Activated T-cell treated with anti-CD3 and anti-CD28 coated beads for 48 hours (primary cell): ENCODE measurements around the gene PTRHD1.
A peak's percentile ranks its signal among the peaks of the same experiment; 100 is the strongest.

ENCODE experiments used
- DNase-seq: peaks from one replicate; pipeline ENCODE4 v3.0.0-alpha.2; 2020; ENCODE audit warnings: low read depth

The PTRHD1 gene

GRCh38 chr2:24830351-24830750 is 37.2 kb upstream of the PTRHD1 start:
- DNase-seq, result no peak

DNA sequence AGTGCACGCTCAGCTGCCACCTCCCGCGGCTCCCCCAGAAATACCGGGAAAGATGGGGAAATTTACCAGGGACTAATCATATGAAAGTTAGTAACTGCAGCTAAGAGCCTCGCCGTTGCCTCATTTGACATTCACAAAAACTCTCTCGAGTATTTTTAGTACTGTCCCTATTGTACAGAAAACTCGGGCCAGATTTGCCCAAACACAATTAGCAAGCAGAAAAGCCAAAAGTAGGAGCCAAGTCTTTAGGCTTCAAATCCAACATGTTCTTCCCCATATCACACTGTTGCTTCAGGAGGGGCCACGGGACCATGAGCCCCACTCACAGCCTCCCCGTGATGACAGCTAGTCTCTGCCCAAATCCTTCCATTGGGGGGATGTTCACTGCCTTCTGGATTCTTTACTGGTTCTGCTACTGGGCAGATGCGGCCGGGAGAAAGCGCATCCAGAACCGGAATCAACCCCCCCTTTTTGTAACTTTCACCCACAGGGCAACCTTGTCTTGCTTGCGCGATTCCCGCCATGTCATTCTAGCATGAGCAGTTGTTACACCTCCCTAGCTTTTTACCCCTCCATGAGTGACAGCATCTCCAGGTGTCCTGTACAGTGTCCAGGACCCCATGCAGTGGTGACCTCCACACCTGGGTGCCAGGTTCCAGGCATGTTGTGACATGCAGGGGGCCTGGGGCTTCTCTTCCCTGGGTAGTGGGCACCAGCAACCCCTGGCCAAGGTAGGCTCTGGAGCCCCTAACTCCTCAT is 35.2 kb upstream of the PTRHD1 start:
- no peak for DNase-seq

DNA sequence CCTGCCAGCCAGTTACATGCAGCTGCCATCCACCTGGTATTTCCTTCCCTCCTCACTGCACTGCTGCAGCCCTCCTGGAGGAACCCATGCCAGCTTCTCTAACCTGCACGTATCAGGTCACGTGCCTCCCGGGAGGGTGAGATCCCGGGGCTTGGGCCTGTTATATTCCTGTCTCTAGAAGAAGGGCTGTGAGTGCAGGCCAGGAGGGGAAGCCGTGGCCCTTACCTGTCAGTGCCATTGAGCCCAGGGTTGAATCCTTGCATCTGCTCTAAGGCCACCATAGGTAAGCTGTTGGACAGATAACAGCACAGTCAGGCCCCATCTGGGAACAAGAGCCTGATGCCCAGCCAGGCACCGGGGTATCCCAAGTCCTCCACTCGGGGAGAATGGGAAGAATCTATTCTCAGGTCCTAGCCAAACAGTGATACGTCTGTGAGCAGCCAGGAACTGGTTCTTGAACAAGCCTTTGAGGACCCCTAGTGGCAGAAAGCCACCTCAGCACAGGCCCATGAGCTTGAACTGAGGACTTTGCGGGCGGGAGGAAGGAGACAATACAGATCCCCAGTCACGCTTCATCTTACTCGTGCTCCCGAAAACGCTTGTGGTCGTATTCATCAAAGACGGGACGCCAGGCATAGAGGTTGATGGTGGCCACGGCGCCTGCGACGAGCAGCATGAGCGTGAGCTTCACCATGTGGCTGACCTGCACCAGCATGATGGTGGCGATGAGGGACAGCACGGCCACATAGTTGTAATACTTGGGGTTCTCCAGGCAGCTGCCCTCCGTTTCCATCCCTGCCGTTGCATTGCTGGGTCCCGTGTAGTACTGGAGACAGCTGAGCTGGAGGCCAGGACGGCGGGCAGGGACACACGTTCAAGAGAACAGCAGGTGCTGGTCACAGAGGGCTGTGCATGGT is 34.4 kb upstream of the PTRHD1 start:
- peak; percentile 54 for DNase-seq

DNA sequence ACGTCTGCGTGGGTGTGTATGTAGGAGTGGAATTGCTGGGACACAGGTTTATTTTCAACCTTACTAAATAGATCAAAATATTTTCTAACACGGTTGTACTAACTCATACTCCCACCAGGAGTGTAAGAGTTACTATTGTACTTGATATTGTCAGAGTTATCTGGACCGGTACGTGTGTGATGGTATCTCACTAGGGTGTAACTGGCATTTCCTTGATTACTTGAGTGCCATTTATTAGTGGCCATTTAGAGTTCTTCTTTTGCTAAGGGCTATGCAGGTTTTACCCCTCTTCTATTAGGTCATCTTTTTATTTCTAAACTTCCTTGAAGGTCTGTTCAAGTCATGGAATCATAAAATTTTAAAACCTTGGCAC is 33.6 kb upstream of the PTRHD1 start:
- DNase-seq, result no peak

DNA sequence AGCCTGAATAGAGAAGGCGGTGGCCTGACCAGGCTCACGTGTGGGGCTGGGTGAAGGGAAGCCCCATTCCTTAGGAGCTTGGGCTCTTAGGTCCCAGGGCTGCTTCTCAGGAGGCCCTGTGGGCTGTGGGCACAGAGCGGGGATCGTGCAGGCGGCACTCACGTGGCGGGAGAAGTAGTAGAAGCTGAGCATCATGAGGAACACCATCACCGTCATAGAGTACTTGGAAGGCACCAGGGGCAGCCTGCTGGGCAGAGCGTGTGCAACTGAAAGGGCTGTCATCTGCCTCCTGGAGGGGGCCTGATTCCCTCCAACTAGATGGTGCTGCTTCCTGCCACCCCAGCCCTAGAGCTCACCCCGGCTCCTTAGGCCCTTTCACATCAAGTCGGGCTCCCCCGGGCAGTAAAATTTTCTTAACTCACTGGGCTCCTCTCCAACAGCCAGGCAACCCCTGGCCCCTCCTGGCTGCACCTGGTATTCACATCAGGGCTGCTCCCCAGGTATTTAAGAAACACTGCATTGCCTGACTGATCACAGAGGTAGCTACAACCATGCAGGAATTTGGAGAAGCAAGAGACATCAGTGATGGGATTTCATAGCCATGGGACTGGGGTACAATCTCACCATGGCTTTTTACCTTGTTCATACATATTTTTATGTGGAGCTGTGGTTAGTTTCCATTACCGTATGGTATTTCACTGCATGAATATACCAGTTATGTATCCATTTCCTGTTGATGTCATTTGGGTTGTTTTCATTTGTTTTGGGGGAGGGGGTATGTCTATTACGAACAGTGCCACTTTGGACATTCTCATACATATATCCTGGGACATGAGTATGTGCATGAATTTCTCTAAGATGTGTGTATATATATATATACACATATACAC is 32.9 kb upstream of the PTRHD1 start:
- no peak for DNase-seq

- DNase-seq, result peak; percentile 25
These were observed 32.0 kb upstream of the PTRHD1 start for GRCh38 chr2:24824966-24825882.

DNA sequence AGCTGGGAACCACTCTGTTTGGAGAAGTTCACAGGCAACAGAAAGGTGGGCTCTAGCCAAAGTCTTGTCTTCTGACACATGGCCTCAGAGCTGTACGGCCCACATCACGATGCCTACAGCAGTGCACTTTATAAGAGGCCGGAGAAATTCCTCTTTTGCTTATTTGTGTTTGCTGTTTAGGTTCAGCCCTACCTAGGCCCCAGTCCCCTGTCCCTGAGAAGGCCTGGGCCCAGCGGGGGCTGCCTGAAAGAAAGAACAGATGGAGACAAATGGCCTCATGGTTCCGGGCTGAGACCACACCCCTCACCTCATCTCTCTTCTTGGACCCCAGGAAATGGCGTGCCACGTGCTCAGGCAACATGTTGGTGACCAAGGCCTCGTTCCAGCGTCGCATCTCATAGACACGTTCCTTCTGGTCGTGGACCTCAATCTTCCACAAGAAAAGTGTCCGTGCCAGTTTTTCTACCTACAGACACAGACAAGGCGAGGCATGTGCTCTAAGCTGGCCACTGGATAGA is 30.9 kb upstream of the PTRHD1 start:
- DNase-seq, result no peak

GRCh38 chr2:24822049-24822706 is 29.0 kb upstream of the PTRHD1 start:
- no peak for DNase-seq

- DNase-seq, result no peak
These were observed 28.3 kb upstream of the PTRHD1 start for GRCh38 chr2:24821433-24821891.

GRCh38 chr2:24820598-24821432 is 27.6 kb upstream of the PTRHD1 start:
- DNase-seq, result no peak

- no peak for DNase-seq
These were observed 27.0 kb upstream of the PTRHD1 start for GRCh38 chr2:24820175-24820513.

DNA sequence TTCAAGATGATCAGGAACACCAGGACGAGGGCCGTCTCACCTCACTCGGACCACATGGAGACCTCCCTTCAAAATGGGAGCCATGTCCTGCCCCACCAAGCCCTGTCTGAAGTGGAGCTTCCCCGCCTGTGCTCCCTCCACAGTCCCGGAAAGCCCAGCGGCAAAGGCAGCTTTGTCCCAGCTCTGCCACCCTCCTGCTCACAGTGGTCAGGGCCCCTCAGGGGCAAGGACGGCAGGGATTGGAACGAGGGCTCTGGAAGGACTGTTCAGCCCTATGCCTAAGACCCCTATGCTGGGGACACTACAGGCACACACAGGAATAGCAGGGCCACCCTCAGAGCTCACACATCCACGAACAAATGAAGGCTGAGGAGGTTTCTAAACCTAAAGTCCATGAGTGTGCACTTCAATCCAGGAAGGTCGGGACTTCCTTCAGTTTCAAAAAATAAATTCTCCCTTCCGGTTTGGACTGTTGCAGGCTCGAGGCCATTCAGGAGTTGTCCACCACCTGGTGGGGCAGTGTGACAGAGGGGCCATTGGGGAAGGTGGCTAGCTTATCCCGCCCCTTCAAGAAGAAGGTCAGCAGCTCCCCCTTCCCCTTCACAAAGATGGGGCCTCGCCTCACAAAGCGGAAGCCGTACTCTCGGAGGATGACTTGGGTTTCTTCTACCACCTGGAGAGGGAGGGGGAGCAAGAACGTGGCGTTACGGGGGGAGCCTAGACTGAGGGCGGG is 26.4 kb upstream of the PTRHD1 start:
- no peak for DNase-seq

DNA sequence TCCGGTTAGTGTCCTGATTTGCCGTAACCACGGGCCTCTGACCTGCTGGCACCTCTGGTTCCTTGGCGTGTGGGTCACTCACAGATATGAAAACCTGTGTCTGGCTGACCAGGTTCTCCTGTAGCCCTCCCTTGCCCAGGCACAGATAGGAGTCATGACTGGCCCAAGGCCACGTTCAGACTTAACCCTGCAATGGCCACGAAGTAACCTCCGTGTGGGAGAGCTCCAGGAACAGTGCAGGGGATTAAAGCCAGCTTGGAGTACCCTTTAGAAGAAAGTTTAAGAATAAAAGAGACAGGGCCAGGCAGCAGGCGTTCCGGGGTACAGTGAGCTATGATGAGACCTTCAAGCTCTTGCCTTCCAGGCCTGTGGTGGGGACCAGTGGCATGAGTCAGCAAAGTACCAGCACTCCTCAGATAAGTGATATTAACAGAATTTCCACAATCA is 25.6 kb upstream of the PTRHD1 start:
- no peak for DNase-seq

DNA sequence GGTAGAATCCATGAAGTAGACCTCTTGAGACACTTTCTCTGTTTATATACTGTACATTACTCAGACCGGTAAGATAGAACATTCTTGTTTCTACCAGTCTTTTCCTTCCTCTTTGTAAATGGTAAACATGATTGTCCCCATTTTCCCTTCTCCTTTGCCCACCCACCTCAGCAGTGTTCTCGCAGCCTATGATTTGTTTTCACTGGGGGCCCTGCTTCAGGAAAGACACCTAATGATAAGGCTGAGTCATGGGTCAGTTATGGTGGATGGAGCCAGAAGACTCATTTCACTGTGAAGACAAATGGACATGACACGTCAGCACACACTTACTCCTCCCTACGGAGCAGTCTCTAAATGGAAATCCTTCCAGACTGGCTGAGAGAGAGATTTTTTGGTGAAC is 23.7 kb upstream of the PTRHD1 start:
- DNase-seq, result no peak

- DNase-seq, result no peak
These were observed 23.2 kb upstream of the PTRHD1 start for GRCh38 chr2:24816404-24816803.

- no peak for DNase-seq
These were observed 22.0 kb upstream of the PTRHD1 start for GRCh38 chr2:24815171-24815570.

GRCh38 chr2:24814516-24814915 is 21.3 kb upstream of the PTRHD1 start:
- no peak for DNase-seq

- no peak for DNase-seq
These were observed 20.5 kb upstream of the PTRHD1 start for GRCh38 chr2:24813691-24814137.
